ENCODE measurements around the gene ZHX3.
A peak's percentile ranks its signal among the peaks of the same experiment; 100 is the strongest.
"Not testable (repeated sequence)": the region's sequence is repeated elsewhere in the genome, so short reads cannot be mapped to it uniquely, and the experiment has no call there.

Gene ZHX3

GRCh38 chr20:41330941-41331340 is 13.4 kb upstream of the ZHX3 start:
- DNase-seq (ENCODE audit: low read depth): no peak

- no peak for DNase-seq (ENCODE audit: low read depth)
Observed at GRCh38 chr20:41330343-41330720, 12.8 kb upstream of the ZHX3 start.

- DNase-seq (ENCODE audit: low read depth): peak; percentile 100
Observed at GRCh38 chr20:41329435-41330342, 12.2 kb upstream of the ZHX3 start.

- DNase-seq (ENCODE audit: low read depth): no peak
Observed at GRCh38 chr20:41327178-41327577, 9.6 kb upstream of the ZHX3 start.

- DNase-seq (ENCODE audit: low read depth): no peak
Observed at GRCh38 chr20:41320976-41321375, 3.4 kb upstream of the ZHX3 start.

GRCh38 chr20:41320441-41320840 is 2.9 kb upstream of the ZHX3 start:
- DNase-seq (ENCODE audit: low read depth): no peak

GRCh38 chr20:41318271-41318649 is 729 bp upstream of the ZHX3 start:
- DNase-seq (ENCODE audit: low read depth): no peak

GRCh38 chr20:41316602-41317545 is 657 bp downstream of the ZHX3 start:
- peak; percentile 88 for DNase-seq (ENCODE audit: low read depth)

- no peak for DNase-seq (ENCODE audit: low read depth)
Observed at GRCh38 chr20:41316051-41316450, 1.5 kb downstream of the ZHX3 start.

- no peak for DNase-seq (ENCODE audit: low read depth)
Observed at GRCh38 chr20:41314386-41314785, 3.1 kb downstream of the ZHX3 start.

GRCh38 chr20:41312009-41312408 is 5.5 kb downstream of the ZHX3 start:
- not testable (repeated sequence) for DNase-seq (ENCODE audit: low read depth)

- DNase-seq (ENCODE audit: low read depth): peak; percentile 90
Observed at GRCh38 chr20:41309817-41310216, 7.7 kb downstream of the ZHX3 start.

GRCh38 chr20:41308726-41309413 is 8.7 kb downstream of the ZHX3 start:
- peak; percentile 44 for DNase-seq (ENCODE audit: low read depth)

GRCh38 chr20:41308290-41308711 is 9.2 kb downstream of the ZHX3 start:
- DNase-seq (ENCODE audit: low read depth): peak; percentile 84

GRCh38 chr20:41307021-41307420 is 10.5 kb downstream of the ZHX3 start:
- DNase-seq (ENCODE audit: low read depth): no peak

GRCh38 chr20:41306061-41306727 is 11.3 kb downstream of the ZHX3 start:
- no peak for DNase-seq (ENCODE audit: low read depth)

- no peak for DNase-seq (ENCODE audit: low read depth)
Observed at GRCh38 chr20:41304424-41305079, 13.0 kb downstream of the ZHX3 start.

- no peak for DNase-seq (ENCODE audit: low read depth)
Observed at GRCh38 chr20:41304002-41304401, 13.5 kb downstream of the ZHX3 start.

GRCh38 chr20:41300886-41301285 is 16.6 kb downstream of the ZHX3 start:
- DNase-seq (ENCODE audit: low read depth): no peak

- no peak for DNase-seq (ENCODE audit: low read depth)
Observed at GRCh38 chr20:41300383-41300782, 17.1 kb downstream of the ZHX3 start.

- no peak for DNase-seq (ENCODE audit: low read depth)
Observed at GRCh38 chr20:41299899-41300298, 17.6 kb downstream of the ZHX3 start.
